ENCODE results near the gene PPCDC. TPM values are rescaled to one million over a fixed set of nuclear protein-coding genes. Genes with fewer than 3 reads are reported as not detected.
A peak's percentile ranks its signal among the peaks of the same experiment; 100 is the strongest.

Gene PPCDC
- total RNA-seq, 1 donor from 2014 or later, result 19.1 TPM

- DNase-seq (ENCODE audit: extremely low spot score, unreplicated experiment), result no peak
- Mint-ChIP-seq H3K36me3 (peaks cover 16% of the 10 kb centered on the region), H3K9me3 (no peaks in the 10 kb centered on the region), H3K4me3 (peak overlapping the region; percentile 45), H3K27ac (peak overlapping the region; percentile 87), H3K4me1 (ENCODE audit: unreplicated experiment) (peaks cover 39% of the 10 kb centered on the region), H3K27me3 (no peaks in the 10 kb centered on the region)
- peak; percentile 61 for TF ChIP-seq CTCF (conservative IDR thresholded peaks at IDR 0.05)
These were observed 19.5 kb downstream of the PPCDC start for GRCh38 chr15:75042730-75043508.

- no peaks in the 10 kb centered on the region for H3K9me3 Mint-ChIP-seq
These were observed 20.3 kb downstream of the PPCDC start for GRCh38 chr15:75043509-75044257.

GRCh38 chr15:75044258-75044878, 21.0 kb downstream of the PPCDC start:
- no peak for DNase-seq (ENCODE audit: extremely low spot score, unreplicated experiment)
- Mint-ChIP-seq H3K27ac (peak overlapping the region; percentile 87), H3K27me3 (no peaks in the 10 kb centered on the region), H3K4me3 (no peak overlapping the region), H3K4me1 (ENCODE audit: unreplicated experiment) (peaks cover 28% of the 10 kb centered on the region), H3K9me3 (no peaks in the 10 kb centered on the region), H3K36me3 (peaks cover 12% of the 10 kb centered on the region)
- no peak for TF ChIP-seq CTCF (conservative IDR thresholded peaks at IDR 0.05)

More at GRCh38 chr15:75043509-75044257, 20.3 kb downstream of the PPCDC start:
- Mint-ChIP-seq H3K4me3 (no peak overlapping the region), H3K27ac (peak overlapping the region; percentile 87), H3K36me3 (peaks cover 12% of the 10 kb centered on the region), H3K4me1 (ENCODE audit: unreplicated experiment) (peaks cover 33% of the 10 kb centered on the region), H3K27me3 (no peaks in the 10 kb centered on the region)
- no peak for TF ChIP-seq CTCF (conservative IDR thresholded peaks at IDR 0.05)
- DNase-seq (ENCODE audit: extremely low spot score, unreplicated experiment), result no peak

- H3K4me3 Mint-ChIP-seq, result no peak overlapping the region
- H3K4me1 Mint-ChIP-seq (ENCODE audit: unreplicated experiment), result peaks cover 28% of the 10 kb centered on the region
- H3K9me3 Mint-ChIP-seq, result no peaks in the 10 kb centered on the region
- TF ChIP-seq CTCF (conservative IDR thresholded peaks at IDR 0.05), result no peak
- no peak for DNase-seq (ENCODE audit: extremely low spot score, unreplicated experiment)
- peaks cover 12% of the 10 kb centered on the region for H3K36me3 Mint-ChIP-seq
- H3K27ac Mint-ChIP-seq, result peak overlapping the region; percentile 21
- H3K27me3 Mint-ChIP-seq, result no peaks in the 10 kb centered on the region
These were observed 22.1 kb downstream of the PPCDC start for GRCh38 chr15:75045332-75046015.

- no peak for TF ChIP-seq CTCF (conservative IDR thresholded peaks at IDR 0.05)
- no peak for DNase-seq (ENCODE audit: extremely low spot score, unreplicated experiment)
- H3K27me3 Mint-ChIP-seq, result no peaks in the 10 kb centered on the region
- H3K27ac Mint-ChIP-seq, result no peak overlapping the region
- H3K9me3 Mint-ChIP-seq, result no peaks in the 10 kb centered on the region
- H3K4me1 Mint-ChIP-seq (ENCODE audit: unreplicated experiment), result peaks cover 18% of the 10 kb centered on the region
- H3K36me3 Mint-ChIP-seq, result peaks cover 7% of the 10 kb centered on the region
- H3K4me3 Mint-ChIP-seq, result no peak overlapping the region
These were observed 25.0 kb downstream of the PPCDC start for GRCh38 chr15:75048394-75048793.

All from type B pancreatic cell (in vitro differentiated cells).